Esophagus (tissue), 2 donors: Measurements from ENCODE around the gene ATXN1. TPM values are rescaled to one million over a fixed set of nuclear protein-coding genes. Genes with fewer than 3 reads are reported as not detected.

Source experiments
- H3K27ac ChIP-seq, 2 donors: one replicate each; pipeline ENCODE4 v1.5.1; 2013; ENCODE audit warnings: low read depth in 2 of 2, mild to moderate bottlenecking in 2 of 2, inconsistent platforms in 1 of 2, low read length in 1 of 2, moderate library complexity in 1 of 2
- H3K27me3 ChIP-seq, 2 donors: one replicate each; pipeline ENCODE4 v1.6.1; 2013; ENCODE audit warnings: low read length in 2 of 2, control low read depth in 1 of 2, mild to moderate bottlenecking in 1 of 2; ENCODE audit not compliant: insufficient read depth in 2 of 2, control insufficient read depth in 1 of 2
- H3K36me3 ChIP-seq, 2 donors: one replicate each; pipeline ENCODE4 v1.6.1; 2013; ENCODE audit warnings: low read length in 1 of 2; ENCODE audit not compliant: control insufficient read depth in 2 of 2, insufficient read depth in 2 of 2
- H3K4me1 ChIP-seq, 2 donors: one replicate each; pipeline ENCODE4 v1.6.1; 2013; ENCODE audit warnings: low read length in 1 of 2; ENCODE audit not compliant: control insufficient read depth in 2 of 2, insufficient read depth in 2 of 2
- H3K4me3 ChIP-seq, 2 donors: one replicate each; pipeline ENCODE4 v1.5.1; 2013; ENCODE audit warnings: low read length in 2 of 2, mild to moderate bottlenecking in 2 of 2, low read depth in 1 of 2, moderate library complexity in 1 of 2
- H3K9me3 ChIP-seq, 2 donors: one replicate each; pipeline ENCODE4 v1.6.1; 2013; ENCODE audit warnings: mild to moderate bottlenecking in 2 of 2, low read depth in 1 of 2, low read length in 1 of 2, moderate library complexity in 1 of 2; ENCODE audit not compliant: control insufficient read depth in 2 of 2, insufficient read depth in 1 of 2
- WGBS, 2 donors: extraction: QIAGEN DNeasy Blood & Tissue Kit; methylation state at CpG; one replicate each; pipeline ENCODE4 v1.1.7; 2013; 5-methylcytosine and 5-hydroxymethylcytosine counted together
- polyA plus RNA-seq, 2 donors: library from polyadenylated mRNA; stranded (reverse); fragments of 200-250 nt; gene quantifications; one replicate each; pipeline ENCODE4 v1.2.3, GENCODE V29; 2013
- donor health status: healthy with polysubstance abuse.
- donor health status: Bipolar disorder and iron deficiency.

The ATXN1 gene
- polyA plus RNA-seq, 2 donors: 4.3 to 8.8 TPM

DNA sequence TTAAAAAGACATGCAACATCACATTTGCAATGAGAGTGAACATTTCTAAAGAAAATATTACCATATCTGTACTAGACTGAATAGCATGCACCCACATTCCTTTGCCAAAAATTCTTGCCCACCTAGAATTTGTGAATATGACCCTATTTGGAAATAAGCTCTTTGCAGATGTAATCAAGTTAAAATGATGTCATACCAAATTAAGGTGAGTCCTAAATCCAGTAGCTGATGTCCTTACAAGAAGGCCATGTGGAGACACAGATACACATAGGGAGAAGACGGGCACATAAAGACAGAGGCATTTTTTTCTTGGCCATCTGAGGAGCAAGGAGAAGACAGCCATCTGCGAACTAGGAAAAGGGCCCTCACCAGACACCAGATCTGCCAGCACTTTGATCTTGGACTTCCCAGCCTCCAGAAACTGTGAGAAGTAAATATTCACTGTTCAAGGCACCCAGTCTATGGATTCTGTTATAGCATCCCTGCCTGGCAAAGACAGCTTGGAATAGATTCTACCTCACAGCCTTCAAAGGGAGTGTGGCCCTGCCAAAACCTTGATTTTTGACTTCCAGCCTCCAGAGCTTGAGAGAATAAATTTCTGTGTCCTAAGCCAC, 22.8 kb upstream of the ATXN1 start:
- H3K27me3 ChIP-seq: no peaks in the 10 kb centered on the region
- WGBS, 2 donors: 96 to 97% methylated on average over 2 of the region's 2 CpGs
- peaks cover 0 to 5% of the 10 kb centered on the region in 2 donors for H3K4me1 ChIP-seq

DNA sequence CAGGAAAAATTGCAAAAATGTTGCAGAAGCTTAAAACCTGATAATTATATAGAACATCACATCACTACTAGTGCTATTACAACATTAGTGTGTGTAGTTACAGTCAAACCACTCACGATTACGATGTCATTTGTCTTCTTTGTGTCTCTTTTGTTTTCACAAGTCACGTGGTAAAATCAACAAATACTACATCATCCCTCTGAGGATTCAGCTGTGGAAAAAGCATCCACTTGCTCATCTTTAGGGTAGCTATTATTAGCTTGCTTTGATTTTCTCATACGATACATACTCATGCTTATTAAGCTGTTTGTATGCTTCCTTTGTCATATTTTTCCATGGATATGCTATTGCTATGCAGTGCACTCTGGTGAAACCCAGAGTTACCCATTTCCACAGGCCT, 22.2 kb upstream of the ATXN1 start:
- peaks cover 0 to 5% of the 10 kb centered on the region in 2 donors for H3K4me1 ChIP-seq
- WGBS, 2 donors: 63 to 72% methylated on average over 4 of the region's 4 CpGs
- H3K27me3 ChIP-seq: no peaks in the 10 kb centered on the region

More for the DNA sequence above, 22.8 kb upstream of the ATXN1 start:
- Histone ChIP-seq H3K9me3 (peaks cover 0 to 1% of the 10 kb centered on the region in 2 donors), H3K27ac (no peak overlapping the region), H3K4me3 (no peak overlapping the region), H3K36me3 (no peaks in the 10 kb centered on the region)

DNA sequence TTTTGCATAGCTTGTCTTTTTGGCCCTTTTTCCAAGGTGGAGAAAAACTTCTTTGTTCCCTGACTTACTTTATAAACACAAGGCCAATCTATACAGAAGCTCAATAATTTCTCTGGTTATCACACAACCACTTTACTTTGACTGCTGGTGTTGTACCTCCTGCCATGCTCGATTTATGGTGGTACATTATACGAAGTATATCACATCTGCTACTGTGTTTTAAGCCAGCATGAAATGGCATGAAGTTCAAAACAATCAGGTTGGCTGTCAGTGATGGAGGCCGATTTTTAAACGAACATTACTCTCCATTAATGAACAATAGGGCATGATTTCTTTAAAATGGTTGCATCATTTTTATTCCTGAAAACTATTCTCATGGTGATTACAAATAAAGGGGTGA, 21.0 kb upstream of the ATXN1 start:
- H3K36me3 ChIP-seq: no peaks in the 10 kb centered on the region
- H3K27me3 ChIP-seq: no peaks in the 10 kb centered on the region
- H3K4me3 ChIP-seq: no peak overlapping the region
- H3K9me3 ChIP-seq: no peaks in the 10 kb centered on the region
- WGBS, 2 donors: 86 to 92% methylated on average over 4 of the region's 4 CpGs
- peaks cover 0 to 5% of the 10 kb centered on the region in 2 donors for H3K4me1 ChIP-seq
- H3K27ac ChIP-seq: no peak overlapping the region

More for the DNA sequence above, 22.2 kb upstream of the ATXN1 start:
- Histone ChIP-seq H3K36me3 (no peaks in the 10 kb centered on the region), H3K9me3 (no peaks in the 10 kb centered on the region), H3K27ac (no peak overlapping the region), H3K4me3 (no peak overlapping the region)

DNA sequence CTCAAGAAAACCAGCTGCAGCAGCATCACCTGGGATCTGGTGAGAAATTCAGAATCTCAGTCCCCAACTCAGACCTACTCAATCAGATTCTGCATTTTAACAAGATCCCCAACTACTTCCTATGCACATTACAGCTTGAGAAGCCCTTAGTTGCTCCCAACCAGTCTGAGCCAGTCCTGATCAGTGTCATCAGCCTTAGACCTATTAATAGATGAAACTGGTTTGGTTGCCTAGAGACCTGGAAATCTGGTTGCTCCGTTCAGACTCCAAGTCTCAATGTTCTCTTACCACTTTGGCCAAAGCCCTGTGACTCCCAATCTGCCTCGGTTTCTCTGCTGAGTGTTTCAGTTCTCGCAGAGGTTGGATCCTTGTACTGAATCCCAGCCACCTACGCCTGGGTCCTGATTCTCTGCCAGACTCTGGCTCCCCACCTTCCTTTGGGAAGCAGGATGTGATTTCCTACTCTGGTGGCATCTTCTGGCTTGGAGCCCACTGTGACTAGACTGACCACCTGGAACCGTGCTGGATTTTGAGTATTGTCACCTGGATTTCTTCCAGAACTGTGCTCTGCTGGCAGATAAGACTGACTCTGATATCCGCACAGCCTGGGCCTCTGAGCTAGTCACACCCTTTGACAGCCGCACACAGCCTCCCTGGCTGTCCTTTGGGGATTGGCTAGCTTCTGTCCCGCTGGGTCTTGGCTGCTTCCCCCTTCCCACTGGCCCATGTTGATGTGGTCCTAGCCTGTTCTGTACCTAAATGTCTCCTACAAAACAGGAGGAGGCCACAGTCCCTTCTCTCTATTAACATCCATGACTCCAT, 20.3 kb upstream of the ATXN1 start:
- Histone ChIP-seq H3K4me3 (no peak overlapping the region), H3K27me3 (no peaks in the 10 kb centered on the region), H3K4me1 (peaks cover 0 to 5% of the 10 kb centered on the region in 2 donors), H3K36me3 (no peaks in the 10 kb centered on the region), H3K27ac (no peak overlapping the region), H3K9me3 (no peaks in the 10 kb centered on the region)
- WGBS, 2 donors: 72 to 75% methylated on average over 8 of the region's 8 CpGs

DNA sequence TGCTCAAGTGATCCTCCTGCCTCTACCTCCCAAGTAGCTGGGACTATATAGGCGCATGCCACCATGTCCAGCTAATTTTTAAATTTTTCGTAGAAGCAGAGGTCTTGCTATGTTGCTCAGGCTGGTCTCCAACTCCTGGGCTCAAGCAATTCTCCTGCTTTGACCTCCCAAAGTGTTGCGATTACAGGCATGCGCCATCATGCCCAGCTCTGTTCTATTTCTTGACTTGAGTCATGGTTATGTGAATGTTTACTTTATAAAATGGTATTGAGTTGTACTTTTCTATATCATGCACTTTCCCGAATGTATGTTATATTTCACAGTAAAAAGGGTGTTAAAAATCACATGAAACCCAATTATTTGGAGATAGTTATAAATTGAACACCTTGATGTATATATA, 17.3 kb upstream of the ATXN1 start:
- Histone ChIP-seq H3K36me3 (no peaks in the 10 kb centered on the region), H3K27me3 (no peaks in the 10 kb centered on the region)
- WGBS, 2 donors: 68 to 78% methylated on average over 5 of the region's 5 CpGs

DNA sequence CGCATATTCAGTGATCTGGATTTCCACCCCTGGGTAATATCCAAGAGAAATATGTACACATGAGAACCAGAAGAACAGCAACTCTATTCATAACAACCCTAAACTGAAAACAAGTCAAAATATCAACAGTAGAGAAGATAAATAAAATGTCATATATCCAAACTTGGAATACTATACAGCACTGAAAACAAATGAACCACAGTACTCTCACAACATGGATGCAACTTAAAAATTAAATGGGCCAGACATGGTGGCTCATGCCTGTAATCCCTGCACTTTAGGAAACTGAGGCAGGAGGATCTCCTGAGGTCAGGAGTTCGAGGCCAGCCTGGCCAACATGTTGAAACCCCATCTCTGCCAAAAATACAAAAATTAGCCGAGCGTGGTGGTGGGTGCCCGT, 16.5 kb upstream of the ATXN1 start:
- WGBS, 2 donors: 93 to 97% methylated on average over 5 of the region's 5 CpGs
- no peaks in the 10 kb centered on the region for H3K27me3 ChIP-seq
- no peak overlapping the region for H3K27ac ChIP-seq
- peaks cover 0 to 5% of the 10 kb centered on the region in 2 donors for H3K4me1 ChIP-seq
- no peaks in the 10 kb centered on the region for H3K36me3 ChIP-seq
- no peak overlapping the region for H3K4me3 ChIP-seq
- H3K9me3 ChIP-seq: no peaks in the 10 kb centered on the region

More for the DNA sequence above, 17.3 kb upstream of the ATXN1 start:
- H3K27ac ChIP-seq: no peak overlapping the region
- H3K9me3 ChIP-seq: no peaks in the 10 kb centered on the region
- H3K4me1 ChIP-seq: peaks cover 0 to 5% of the 10 kb centered on the region in 2 donors
- no peak overlapping the region for H3K4me3 ChIP-seq

DNA sequence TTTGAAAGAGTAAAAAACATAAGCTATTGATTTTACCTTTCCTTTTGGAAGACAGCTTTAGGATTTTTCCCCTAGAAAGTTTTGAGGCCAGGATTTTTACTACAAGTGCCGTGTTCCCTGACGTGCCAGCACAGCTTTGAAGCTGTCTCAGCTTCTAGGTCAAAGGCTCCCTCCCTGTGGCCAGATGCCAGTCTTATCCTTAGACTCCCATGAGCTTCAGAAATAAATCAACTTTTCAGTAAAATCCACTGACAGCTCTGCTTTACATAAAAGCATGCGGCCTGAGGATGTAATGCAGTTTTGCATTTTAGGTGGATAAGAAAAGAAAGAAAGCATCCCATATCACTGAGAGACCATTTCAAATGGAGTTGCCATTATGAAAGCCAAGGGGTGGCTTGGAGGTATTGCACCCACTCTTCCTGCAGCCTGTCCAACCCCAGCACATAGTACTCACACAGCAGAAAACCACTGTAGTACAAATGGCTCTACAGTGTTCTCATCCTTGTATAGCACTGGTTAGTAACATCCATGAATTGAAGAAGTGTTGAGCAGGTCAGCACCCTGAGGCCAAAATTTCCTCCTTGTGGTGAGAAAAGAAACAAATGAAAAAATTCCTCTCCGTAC, 15.2 kb upstream of the ATXN1 start:
- WGBS, 2 donors: 41 to 50% methylated on average over 4 of the region's 4 CpGs
- Histone ChIP-seq H3K4me3 (no peak overlapping the region), H3K4me1 (peaks cover 0 to under 1% of the 10 kb centered on the region in 2 donors), H3K27ac (no peak overlapping the region), H3K27me3 (no peaks in the 10 kb centered on the region), H3K36me3 (no peaks in the 10 kb centered on the region), H3K9me3 (no peaks in the 10 kb centered on the region)

DNA sequence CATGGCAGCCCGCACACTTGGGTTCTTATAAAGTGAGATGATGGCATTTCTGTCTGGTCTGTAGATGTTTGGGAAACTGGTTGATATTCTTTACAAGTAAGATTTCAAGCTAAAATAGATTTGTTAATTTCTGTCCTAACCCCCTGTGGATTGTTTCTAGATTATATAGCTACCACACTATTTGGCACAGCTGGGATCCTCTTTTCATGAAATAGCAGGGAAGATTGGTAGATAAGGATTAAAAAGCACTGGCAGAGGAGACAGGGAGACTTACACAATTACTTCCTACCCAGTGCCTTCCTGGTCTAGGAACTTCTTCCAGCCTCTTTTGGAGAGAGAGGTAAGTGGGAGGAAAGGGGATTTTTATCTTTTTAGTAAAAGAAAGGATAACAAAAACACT, 13.2 kb upstream of the ATXN1 start:
- Histone ChIP-seq H3K4me1 (no peaks in the 10 kb centered on the region), H3K27me3 (no peaks in the 10 kb centered on the region), H3K27ac (no peak overlapping the region), H3K4me3 (no peak overlapping the region), H3K9me3 (no peaks in the 10 kb centered on the region), H3K36me3 (no peaks in the 10 kb centered on the region)
- whole genome bisulfite sequencing, 2 donors: 95 to 97% methylated on average over 1 of the region's 1 CpG

DNA sequence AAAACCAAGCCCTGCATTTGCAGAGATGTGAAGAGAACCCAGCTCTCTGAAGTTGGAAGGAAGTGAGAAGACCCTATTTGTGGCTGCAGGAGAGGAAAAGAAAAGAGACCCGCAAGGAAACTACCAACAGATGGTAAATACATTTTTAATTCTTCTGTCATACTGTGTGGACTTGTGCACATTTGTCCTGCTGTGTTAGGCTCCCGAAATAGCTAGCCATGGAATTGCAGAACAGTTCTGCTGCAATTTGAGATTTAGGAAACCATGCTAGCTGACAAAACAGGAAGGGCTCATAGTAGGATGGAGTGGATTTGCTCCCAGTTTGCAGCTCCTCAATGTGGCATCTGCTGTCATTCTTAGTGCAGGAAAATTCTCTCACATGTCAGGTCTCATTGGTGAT, 12.1 kb upstream of the ATXN1 start:
- no peak overlapping the region for H3K4me3 ChIP-seq
- H3K4me1 ChIP-seq: no peaks in the 10 kb centered on the region
- no peaks in the 10 kb centered on the region for H3K36me3 ChIP-seq
- H3K27ac ChIP-seq: no peak overlapping the region
- H3K9me3 ChIP-seq: no peaks in the 10 kb centered on the region
- WGBS, 2 donors: 90 to 92% methylated on average over 2 of the region's 2 CpGs
- no peaks in the 10 kb centered on the region for H3K27me3 ChIP-seq
